Lung (tissue), 12 donors: Measurements from ENCODE around the gene ERAP2. TPM values are rescaled to one million over a fixed set of nuclear protein-coding genes. Genes with fewer than 3 reads are reported as not detected.
A peak's percentile ranks its signal among the peaks of the same experiment; 100 is the strongest.

ENCODE experiments used
- ATAC-seq: fragments of 200-7000 bp; cut with Tn5 transposase; one replicate; pipeline ENCODE4 v1.9.1; 2020; ENCODE audit warnings: moderate number of reproducible peaks; ENCODE audit not compliant: insufficient read depth, low FRiP score
- DNase-seq, 3 donors: peaks; one replicate each; pipeline ENCODE4 v3.0.0-alpha.2; 2013 to 2017
- H3K27ac ChIP-seq, 2 donors: one replicate each; pipeline ENCODE4 v1.5.1; 2013; ENCODE audit warnings: mild to moderate bottlenecking in 2 of 2, moderate library complexity in 2 of 2, control low read depth in 1 of 2, inconsistent platforms in 1 of 2, low read depth in 1 of 2, low read length in 1 of 2
- H3K27me3 ChIP-seq, 3 donors: one replicate each; pipeline ENCODE4 v1.5.1; 2013; ENCODE audit warnings: low read length in 2 of 3; ENCODE audit not compliant: control insufficient read depth in 3 of 3, insufficient read depth in 3 of 3
- H3K36me3 ChIP-seq, 4 donors: one replicate each; pipeline ENCODE4 v1.5.1; 2013; ENCODE audit warnings: low read length in 4 of 4, mild to moderate bottlenecking in 1 of 4, moderate library complexity in 1 of 4; ENCODE audit not compliant: control insufficient read depth in 4 of 4, insufficient read depth in 4 of 4
- H3K4me1 ChIP-seq, 5 donors: one replicate each; pipeline ENCODE4 v1.5.1; 2013; ENCODE audit warnings: low read length in 5 of 5, mild to moderate bottlenecking in 2 of 5, moderate library complexity in 1 of 5; ENCODE audit not compliant: control insufficient read depth in 5 of 5, insufficient read depth in 5 of 5
- H3K4me3 ChIP-seq: one replicate; pipeline ENCODE4 v1.5.1; 2013; ENCODE audit warnings: mild to moderate bottlenecking, control low read depth, moderate library complexity
- H3K9ac ChIP-seq, 2 donors: one replicate each; pipeline ENCODE4 v1.5.1; 2013; ENCODE audit warnings: low read length in 2 of 2, control low read depth in 1 of 2; ENCODE audit not compliant: insufficient read depth in 1 of 2
- H3K9me3 ChIP-seq, 4 donors: one replicate each; pipeline ENCODE4 v1.5.1; 2013; ENCODE audit warnings: low read length in 3 of 4, mild to moderate bottlenecking in 1 of 4, moderate library complexity in 1 of 4; ENCODE audit not compliant: control insufficient read depth in 4 of 4, insufficient read depth in 3 of 4
- WGBS, 2 donors: extraction: QIAGEN DNeasy Blood & Tissue Kit; methylation state at CpG; one replicate each; pipeline ENCODE4 v1.1.7; 2013; 5-methylcytosine and 5-hydroxymethylcytosine counted together
- polyA plus RNA-seq, 2 donors: library from polyadenylated mRNA; stranded (reverse); fragments of 200-250 nt; gene quantifications; one replicate each; pipeline ENCODE4 v1.2.1, GENCODE V29; 2013
- total RNA-seq, 2 donors: library from RNA; depleted of rRNA in 1 of 2; stranded (reverse); fragments of >200 nt in 1 of 2; gene quantifications; one replicate each; pipeline ENCODE4 v1.2.1, GENCODE V29; 2014 to 2021
- TF ChIP-seq, protein P1 (sequence below): IDR thresholded peaks from 2 replicates; pipeline ENCODE4 v1.5.1; 2012; ENCODE audit warnings: mild to moderate bottlenecking; ENCODE audit errors: control extremely low read depth, extremely low read depth
- donor health status: control.
- donor health status: control.
- donor health status: Bipolar disorder and iron deficiency.
- donor health status: healthy.
- donor health status: DM: yes; HTN: yes; CAD: no.

ERAP2 gene
- total and polyA plus RNA-seq, 4 donors = 2.8 to 19.8 (median 8.2) TPM

DNA sequence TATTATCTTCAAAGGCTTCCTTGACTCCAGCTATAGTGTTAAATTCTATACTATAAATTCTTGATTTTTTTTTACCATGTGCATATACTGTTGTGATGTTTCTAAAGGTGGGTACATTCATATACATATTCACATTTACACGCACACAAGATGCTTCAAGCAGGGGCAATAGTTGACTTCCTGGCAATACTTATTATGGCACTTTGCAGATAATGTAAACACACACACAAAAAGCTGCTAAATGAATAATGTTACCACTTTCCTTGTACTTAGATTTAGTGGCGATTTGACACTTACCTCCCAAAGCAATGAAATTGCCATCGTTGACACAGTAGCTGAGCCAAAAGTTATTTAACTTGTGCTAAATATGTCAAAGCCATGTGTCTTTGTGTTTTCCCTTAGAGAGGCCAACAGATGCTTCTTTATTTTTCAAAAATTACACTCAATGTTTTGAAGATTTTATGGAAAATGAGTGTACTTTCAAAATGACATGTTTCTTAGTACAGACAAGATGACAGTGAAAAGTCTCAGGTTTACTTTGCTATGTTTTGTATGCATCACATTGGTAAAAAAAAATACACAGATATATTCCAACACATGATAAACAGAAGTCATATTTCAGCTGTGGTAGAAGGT lies 12.2 kb upstream of the ERAP2 start:
- 69 to 88% methylated on average over 3 of the region's 3 CpGs for WGBS, 2 donors
- H3K9me3 ChIP-seq = no peaks in the 10 kb centered on the region
- no peaks in the 10 kb centered on the region for H3K27me3 ChIP-seq
- no peaks in the 10 kb centered on the region for H3K4me1 ChIP-seq
- no peak overlapping the region for H3K4me3 ChIP-seq
- no peaks in the 10 kb centered on the region for H3K36me3 ChIP-seq
- no peak for DNase-seq
- ATAC-seq = no peak
- TF ChIP-seq, protein P1, sequence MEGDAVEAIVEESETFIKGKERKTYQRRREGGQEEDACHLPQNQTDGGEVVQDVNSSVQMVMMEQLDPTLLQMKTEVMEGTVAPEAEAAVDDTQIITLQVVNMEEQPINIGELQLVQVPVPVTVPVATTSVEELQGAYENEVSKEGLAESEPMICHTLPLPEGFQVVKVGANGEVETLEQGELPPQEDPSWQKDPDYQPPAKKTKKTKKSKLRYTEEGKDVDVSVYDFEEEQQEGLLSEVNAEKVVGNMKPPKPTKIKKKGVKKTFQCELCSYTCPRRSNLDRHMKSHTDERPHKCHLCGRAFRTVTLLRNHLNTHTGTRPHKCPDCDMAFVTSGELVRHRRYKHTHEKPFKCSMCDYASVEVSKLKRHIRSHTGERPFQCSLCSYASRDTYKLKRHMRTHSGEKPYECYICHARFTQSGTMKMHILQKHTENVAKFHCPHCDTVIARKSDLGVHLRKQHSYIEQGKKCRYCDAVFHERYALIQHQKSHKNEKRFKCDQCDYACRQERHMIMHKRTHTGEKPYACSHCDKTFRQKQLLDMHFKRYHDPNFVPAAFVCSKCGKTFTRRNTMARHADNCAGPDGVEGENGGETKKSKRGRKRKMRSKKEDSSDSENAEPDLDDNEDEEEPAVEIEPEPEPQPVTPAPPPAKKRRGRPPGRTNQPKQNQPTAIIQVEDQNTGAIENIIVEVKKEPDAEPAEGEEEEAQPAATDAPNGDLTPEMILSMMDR = no peak
- no peak overlapping the region for H3K9ac ChIP-seq
- no peak overlapping the region for H3K27ac ChIP-seq

- 86 to 93% methylated on average over 1 of the region's 1 CpG for WGBS, 2 donors
- H3K27me3 ChIP-seq = no peaks in the 10 kb centered on the region
Observed at GRCh38 chr5:96864922-96865530, 11.3 kb upstream of the ERAP2 start.

DNA sequence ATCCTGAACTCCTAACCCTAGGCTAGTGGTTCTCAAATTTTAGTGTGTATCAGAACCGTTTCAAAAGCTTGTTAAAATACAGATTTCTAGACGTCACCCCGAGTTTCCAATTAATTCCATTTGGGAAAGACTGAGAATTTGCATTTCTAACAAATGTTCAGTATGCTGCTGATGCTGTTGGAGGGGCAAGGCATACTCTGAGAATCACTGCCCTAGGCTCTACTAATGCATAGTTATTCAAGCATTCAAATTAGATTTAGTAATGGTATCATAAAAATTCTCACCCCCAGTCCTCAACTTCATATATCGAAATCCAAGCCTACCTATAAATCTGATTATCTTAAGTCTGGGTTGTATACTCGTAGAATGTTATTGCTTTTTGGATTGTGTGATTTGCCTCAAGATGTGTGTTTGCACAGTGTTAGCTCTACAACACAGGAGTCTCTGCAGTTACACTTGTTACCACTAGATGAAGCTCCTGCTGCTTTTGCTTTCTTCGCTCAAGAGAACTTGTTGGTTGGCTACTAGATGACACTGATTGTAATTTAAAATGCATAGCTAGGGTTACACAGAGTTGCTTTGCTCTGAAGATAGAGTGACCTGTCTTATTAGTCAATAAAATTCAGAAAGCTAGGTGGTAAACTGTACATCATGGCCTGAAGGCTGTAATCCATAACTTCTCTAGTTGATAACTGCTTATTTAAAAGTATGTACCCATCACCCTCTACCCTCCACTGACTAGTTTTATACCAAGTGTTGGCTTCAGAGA lies 7.5 kb upstream of the ERAP2 start:
- H3K9ac ChIP-seq = no peak overlapping the region
- DNase-seq = peak in 2 of 3 donors; percentile 68 to 79
- H3K4me1 ChIP-seq = no peaks in the 10 kb centered on the region
- ATAC-seq = peak; percentile 86
- H3K36me3 ChIP-seq = no peaks in the 10 kb centered on the region
- TF ChIP-seq, protein P1 = peak; percentile 80
- no peaks in the 10 kb centered on the region for H3K9me3 ChIP-seq
- H3K27me3 ChIP-seq = no peaks in the 10 kb centered on the region
- WGBS, 2 donors = 61 to 69% methylated on average over 6 of the region's 6 CpGs
- no peak overlapping the region for H3K27ac ChIP-seq
- no peak overlapping the region for H3K4me3 ChIP-seq

More at GRCh38 chr5:96864922-96865530, 11.3 kb upstream of the ERAP2 start:
- DNase-seq = no peak
- H3K36me3 ChIP-seq = no peaks in the 10 kb centered on the region
- H3K4me3 ChIP-seq = no peak overlapping the region
- H3K27ac ChIP-seq = no peak overlapping the region
- no peak for ATAC-seq
- H3K4me1 ChIP-seq = no peaks in the 10 kb centered on the region
- no peak overlapping the region for H3K9ac ChIP-seq
- TF ChIP-seq, protein P1 = no peak
- no peaks in the 10 kb centered on the region for H3K9me3 ChIP-seq
